Occipital lobe (tissue), 2 donors: Measurements from ENCODE around the gene ARVCF. TPM values are rescaled to one million over a fixed set of nuclear protein-coding genes. Genes with fewer than 3 reads are reported as not detected.

ENCODE experiments used
- DNase-seq: peaks from one replicate; lab custom pipeline; 2025; lab: John Stamatoyannopoulos, UW
- total RNA-seq: library from RNA; depleted of rRNA; stranded (reverse); fragments of >200 nt; gene quantifications from one replicate; pipeline ENCODE4 v1.2.3, GENCODE V29; 2014

Gene ARVCF
- total RNA-seq, 1 donor from 2014 or later = 47.3 TPM

- DNase-seq = no peak
Observed at GRCh38 chr22:20002128-20002527, 14.5 kb downstream of the ARVCF start.

GRCh38 chr22:20001082-20001638 lies 15.5 kb downstream of the ARVCF start:
- DNase-seq = no peak

- DNase-seq = no peak
Observed at GRCh38 chr22:20000246-20001081, 16.2 kb downstream of the ARVCF start.

- DNase-seq = no peak
Observed at GRCh38 chr22:19998991-19999820, 17.4 kb downstream of the ARVCF start.

GRCh38 chr22:19998232-19998951 lies 18.2 kb downstream of the ARVCF start:
- no peak for DNase-seq

GRCh38 chr22:19997561-19998231 lies 18.9 kb downstream of the ARVCF start:
- DNase-seq = no peak

GRCh38 chr22:19996694-19997384 lies 19.8 kb downstream of the ARVCF start:
- no peak for DNase-seq

- DNase-seq = no peak
Observed at GRCh38 chr22:19995611-19996339, 20.8 kb downstream of the ARVCF start.

- DNase-seq = no peak
Observed at GRCh38 chr22:19994851-19995610, 21.6 kb downstream of the ARVCF start.

- no peak for DNase-seq
Observed at GRCh38 chr22:19993926-19994325, 22.7 kb downstream of the ARVCF start.

- DNase-seq = no peak
Observed at GRCh38 chr22:19992921-19993355, 23.7 kb downstream of the ARVCF start.

- no peak for DNase-seq
Observed at GRCh38 chr22:19992481-19992911, 24.1 kb downstream of the ARVCF start.

- DNase-seq = no peak
Observed at GRCh38 chr22:19991645-19992451, 24.8 kb downstream of the ARVCF start.

- DNase-seq = no peak
Observed at GRCh38 chr22:19991395-19991644, 25.3 kb downstream of the ARVCF start.

- no peak for DNase-seq
Observed at GRCh38 chr22:19990609-19991394, 25.8 kb downstream of the ARVCF start.

- no peak for DNase-seq
Observed at GRCh38 chr22:19990188-19990587, 26.4 kb downstream of the ARVCF start.

- DNase-seq = no peak
Observed at GRCh38 chr22:19989725-19990067, 26.9 kb downstream of the ARVCF start.
